ACC112 (cell line): ENCODE data around the gene TIAL1.

Experiments used
- H2AFZ ChIP-seq: fragments of 200-600 bp; sonication (generic); one replicate; pipeline ENCODE4 v1.6.0; 2017; ENCODE audit warnings: antibody characterized with exemption, low read length; ENCODE audit not compliant: unreplicated experiment
- H3K27ac ChIP-seq: fragments of 200-600 bp; sonication (generic); 2 replicates; pipeline ENCODE4 v1.5.1; 2014; ENCODE audit warnings: low read depth, mild to moderate bottlenecking, antibody characterized with exemption, low read length, moderate library complexity
- H3K27me3 ChIP-seq: fragments of 200-600 bp; sonication (generic); 2 replicates; pipeline ENCODE4 v1.6.1; 2014; ENCODE audit warnings: mild to moderate bottlenecking, antibody characterized with exemption, low read length, moderate library complexity, mixed read lengths; ENCODE audit not compliant: insufficient read depth
- H3K36me3 ChIP-seq: fragments of 200-600 bp; sonication (generic); 2 replicates; pipeline ENCODE4 v1.6.1; 2016; ENCODE audit warnings: mild to moderate bottlenecking, antibody characterized with exemption, low read length, moderate library complexity, mixed read lengths; ENCODE audit not compliant: insufficient read depth
- H3K4me1 ChIP-seq: fragments of 200-600 bp; sonication (generic); one replicate; pipeline ENCODE4 v1.6.1; 2016; ENCODE audit warnings: low read length, mixed read lengths; ENCODE audit not compliant: insufficient read depth, unreplicated experiment, control insufficient read depth
- H3K4me3 ChIP-seq: fragments of 200-600 bp; sonication (generic); 2 replicates; pipeline ENCODE4 v1.5.1; 2014; ENCODE audit warnings: mild to moderate bottlenecking, low read depth, low read length
- H3K79me2 ChIP-seq: fragments of 200-600 bp; sonication (generic); one replicate; pipeline ENCODE4 v1.6.0; 2016; ENCODE audit warnings: low read length; ENCODE audit not compliant: control insufficient read depth, unreplicated experiment, insufficient read depth

The TIAL1 gene

DNA sequence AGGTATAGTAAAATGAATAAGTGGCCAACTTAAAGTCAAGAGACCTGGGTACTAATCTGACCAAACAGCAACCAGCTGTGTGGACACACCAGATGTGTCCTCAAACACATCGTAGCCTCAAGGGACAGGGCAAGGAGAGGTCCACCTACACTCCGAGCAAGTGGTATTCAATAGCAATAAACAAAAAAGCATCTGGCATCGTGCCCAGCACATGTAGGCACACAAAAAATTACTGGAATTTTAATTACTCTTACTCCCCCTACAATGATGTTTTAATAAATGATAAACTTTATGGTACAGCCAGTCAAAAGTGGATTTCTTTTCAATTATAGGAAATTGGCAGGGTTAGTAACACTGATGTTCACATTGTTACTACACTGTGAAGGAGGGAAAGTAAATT, 50.8 kb downstream of the TIAL1 start:
- no peak overlapping the region for H3K4me3 ChIP-seq
- no peak overlapping the region for H3K27ac ChIP-seq

GRCh38 chr10:119545310-119545709, 51.5 kb downstream of the TIAL1 start:
- Histone ChIP-seq H3K4me1 (peaks cover 28% of the 10 kb centered on the region), H3K27ac (no peak overlapping the region), H3K36me3 (no peaks in the 10 kb centered on the region), H3K27me3 (peaks cover 18% of the 10 kb centered on the region), H3K79me2 (peaks cover 20% of the 10 kb centered on the region), H3K4me3 (no peak overlapping the region), H2AFZ (no peak overlapping the region)

More for the DNA sequence above, 50.8 kb downstream of the TIAL1 start:
- Histone ChIP-seq H3K36me3 (no peaks in the 10 kb centered on the region), H3K4me1 (peaks cover 24% of the 10 kb centered on the region), H3K27me3 (peaks cover 18% of the 10 kb centered on the region), H3K79me2 (peaks cover 13% of the 10 kb centered on the region), H2AFZ (no peak overlapping the region)

DNA sequence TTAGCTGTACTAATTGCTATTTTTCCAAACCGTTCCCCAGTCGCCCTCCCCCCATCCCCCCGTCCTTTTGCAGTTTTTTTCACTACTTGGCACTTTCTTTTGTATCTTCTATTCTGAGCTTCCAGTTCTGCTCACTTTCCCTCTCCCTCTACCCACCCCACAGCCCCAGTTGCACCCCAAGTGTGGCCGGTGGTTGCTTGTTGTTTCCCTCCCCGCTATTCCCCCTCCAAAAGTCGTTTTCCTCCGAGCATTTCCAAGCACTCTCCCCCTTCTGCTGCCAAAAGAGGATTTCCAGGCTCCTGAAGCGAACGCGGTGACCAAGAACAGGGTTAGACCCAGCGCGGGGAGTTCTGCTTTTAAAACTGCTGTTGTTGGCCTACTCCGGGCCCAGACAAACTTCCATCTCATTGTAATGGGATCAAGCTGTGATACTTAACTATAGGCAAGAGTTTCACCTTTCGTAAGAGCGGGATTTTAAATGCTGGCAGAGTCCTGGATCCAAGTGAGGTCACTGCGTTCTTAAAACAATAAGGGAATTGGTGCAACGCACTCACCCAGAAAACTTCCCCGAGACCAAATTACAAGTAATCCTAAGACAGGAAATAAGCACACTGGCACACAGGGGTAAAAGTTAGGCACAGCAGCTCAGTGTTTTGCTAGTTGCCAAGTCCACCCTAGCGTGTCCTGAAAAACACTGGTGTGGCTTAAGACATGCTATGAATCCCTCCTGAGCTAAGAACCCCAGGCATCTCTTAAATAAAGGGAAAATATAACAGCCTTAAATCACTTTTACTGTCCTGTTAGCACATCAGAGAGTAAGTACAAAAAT, 52.7 kb downstream of the TIAL1 start:
- Histone ChIP-seq H3K4me1 (peaks cover 35% of the 10 kb centered on the region), H3K36me3 (no peaks in the 10 kb centered on the region), H3K79me2 (peaks cover 32% of the 10 kb centered on the region), H3K4me3 (peak overlapping the region; percentile 89), H3K27me3 (peaks cover 14% of the 10 kb centered on the region), H2AFZ (no peak overlapping the region), H3K27ac (peak overlapping the region; percentile 56; the same call in 1 of the 2 replicates)

GRCh38 chr10:119542988-119543813, 53.6 kb downstream of the TIAL1 start:
- no peaks in the 10 kb centered on the region for H3K36me3 ChIP-seq
- H3K4me3 ChIP-seq: peak overlapping the region; percentile 89
- H3K4me1 ChIP-seq: peaks cover 43% of the 10 kb centered on the region
- H3K27ac ChIP-seq: peak overlapping the region; percentile 9; the same call in 1 of the 2 replicates
- peaks cover 40% of the 10 kb centered on the region for H3K79me2 ChIP-seq
- peaks cover 5% of the 10 kb centered on the region; the same call in 1 of the 2 replicates for H3K27me3 ChIP-seq
- peak overlapping the region; percentile 95 for H2AFZ ChIP-seq

DNA sequence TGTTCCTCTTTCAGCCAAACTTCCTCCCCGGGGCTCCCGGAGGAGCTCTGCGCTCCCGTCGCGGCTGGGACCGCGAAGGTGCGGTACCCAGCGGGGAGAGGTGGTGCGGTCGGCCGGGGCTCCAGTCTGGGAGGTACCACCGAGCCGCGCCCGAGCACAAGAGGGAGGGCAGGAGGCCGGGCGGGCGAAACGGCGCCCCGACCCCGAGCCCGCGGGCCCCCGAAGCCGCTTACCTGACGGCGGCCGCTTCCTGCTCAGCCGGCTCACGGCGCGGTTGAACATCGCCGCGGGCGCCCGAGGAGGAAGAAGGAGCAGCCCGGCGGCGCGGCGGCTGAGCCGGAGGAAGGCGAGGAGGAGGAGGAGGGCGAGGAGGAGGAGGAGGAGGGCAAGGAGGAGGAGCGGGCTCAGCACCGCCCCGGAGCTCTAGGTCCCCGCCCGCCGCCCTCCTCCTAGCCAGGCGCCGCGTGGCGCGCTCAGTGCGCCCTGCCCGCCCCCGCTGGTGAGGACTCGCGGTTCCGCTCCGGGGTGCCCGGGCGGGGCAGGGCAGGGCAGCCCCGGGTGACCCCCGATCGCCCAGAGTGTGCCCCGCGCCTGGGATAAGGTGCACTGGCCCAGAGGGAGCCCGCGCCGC, 54.3 kb downstream of the TIAL1 start, which contains the start of gene RGS10:
Gene RGS10 (minus strand): TSS at position 363 of the 631 bp plus-strand sequence. CDS start 81 bp downstream, at position 282.
- peak within 1 kb of the TSS; percentile 89 for H3K4me3 ChIP-seq
- peak within 1 kb of the TSS; percentile 95 for H2AFZ ChIP-seq
- peaks cover 3% of the 10 kb centered on the region; the same call in 1 of the 2 replicates for H3K27me3 ChIP-seq
- peaks cover 44% of the 10 kb centered on the region for H3K4me1 ChIP-seq
- no peaks in the 10 kb centered on the region for H3K36me3 ChIP-seq
- peak within 1 kb of the TSS; percentile 9; the same call in 1 of the 2 replicates for H3K27ac ChIP-seq
- H3K79me2 ChIP-seq: peaks cover 43% of the 10 kb centered on the region

- Histone ChIP-seq H3K36me3 (no peaks in the 10 kb centered on the region), H3K27ac (no peak overlapping the region), H3K27me3 (no peaks in the 10 kb centered on the region), H2AFZ (peak overlapping the region; percentile 80), H3K79me2 (peaks cover 45% of the 10 kb centered on the region), H3K4me3 (peak overlapping the region; percentile 89), H3K4me1 (peaks cover 44% of the 10 kb centered on the region)
Measured at GRCh38 chr10:119541459-119542356, 55.1 kb downstream of the TIAL1 start.

GRCh38 chr10:119541046-119541445, 55.7 kb downstream of the TIAL1 start:
- Histone ChIP-seq H3K27ac (no peak overlapping the region), H3K79me2 (peaks cover 45% of the 10 kb centered on the region), H3K4me3 (peak overlapping the region; percentile 89), H3K27me3 (no peaks in the 10 kb centered on the region), H3K36me3 (no peaks in the 10 kb centered on the region), H3K4me1 (peaks cover 44% of the 10 kb centered on the region), H2AFZ (no peak overlapping the region)

DNA sequence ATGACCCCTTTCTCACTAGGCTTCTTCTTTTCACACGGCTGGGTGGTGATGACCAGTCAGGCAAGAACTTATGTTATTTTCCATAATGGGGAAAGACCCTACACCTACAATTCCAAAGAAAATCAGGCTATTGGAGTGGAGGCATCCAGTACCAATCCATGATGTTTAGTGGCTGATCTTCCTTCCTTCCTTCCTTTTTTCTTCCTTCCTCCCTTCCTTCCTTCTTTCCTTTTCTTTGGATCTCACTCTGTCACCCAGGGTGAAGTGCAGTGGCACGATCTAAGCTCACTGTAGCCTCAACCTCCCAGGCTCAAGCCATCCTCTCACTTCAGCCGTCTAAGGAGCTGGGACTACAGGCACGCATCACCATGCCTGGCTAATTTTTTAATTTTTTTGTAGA, 56.7 kb downstream of the TIAL1 start:
- H2AFZ ChIP-seq: no peak overlapping the region
- no peaks in the 10 kb centered on the region for H3K36me3 ChIP-seq
- H3K4me1 ChIP-seq: peaks cover 39% of the 10 kb centered on the region
- no peak overlapping the region for H3K4me3 ChIP-seq
- no peak overlapping the region for H3K27ac ChIP-seq
- H3K79me2 ChIP-seq: peaks cover 52% of the 10 kb centered on the region
- no peaks in the 10 kb centered on the region for H3K27me3 ChIP-seq

DNA sequence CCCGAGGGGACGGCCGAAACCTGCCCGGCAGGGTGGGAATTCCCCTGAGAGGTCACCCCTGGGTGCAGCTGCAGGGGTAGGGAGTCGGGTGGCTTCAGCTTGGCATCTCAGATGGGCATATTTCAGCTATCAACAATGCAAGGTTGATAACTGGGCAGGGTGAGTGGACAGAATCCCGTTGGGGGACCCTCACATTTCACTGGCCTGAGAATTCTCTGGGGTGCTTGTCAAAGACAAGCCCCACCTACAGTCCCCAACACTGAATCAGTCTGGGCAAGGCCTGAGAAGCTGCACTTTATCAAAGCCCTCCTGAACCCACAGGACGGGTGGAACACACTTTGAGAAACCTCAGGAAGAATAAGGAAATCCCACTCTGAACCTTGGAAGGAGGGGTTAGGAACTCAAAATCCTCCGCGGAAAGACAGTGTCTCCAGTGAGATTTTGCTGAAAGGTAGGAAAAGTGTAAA, 57.4 kb downstream of the TIAL1 start:
- Histone ChIP-seq H3K4me1 (peaks cover 38% of the 10 kb centered on the region), H3K27me3 (no peaks in the 10 kb centered on the region), H3K36me3 (no peaks in the 10 kb centered on the region), H3K4me3 (no peak overlapping the region), H2AFZ (no peak overlapping the region), H3K27ac (no peak overlapping the region), H3K79me2 (peaks cover 55% of the 10 kb centered on the region)
